Middle frontal gyrus (tissue), 1 donor: ENCODE results near the gene ABCB1.
"Not testable (repeated sequence)": the region's sequence is repeated elsewhere in the genome, so short reads cannot be mapped to it uniquely, and the experiment has no call there.

Experiments used
- DNase-seq: peaks from one replicate; pipeline ENCODE4 v3.0.0-alpha.2; 2015; ENCODE audit warnings: low spot score; ENCODE audit errors: extremely low spot score

The ABCB1 gene

GRCh38 chr7:87473986-87474385, 126.7 kb downstream of the ABCB1 start:
- DNase-seq = no peak

GRCh38 chr7:87473192-87473591, 127.5 kb downstream of the ABCB1 start:
- no peak for DNase-seq

DNA sequence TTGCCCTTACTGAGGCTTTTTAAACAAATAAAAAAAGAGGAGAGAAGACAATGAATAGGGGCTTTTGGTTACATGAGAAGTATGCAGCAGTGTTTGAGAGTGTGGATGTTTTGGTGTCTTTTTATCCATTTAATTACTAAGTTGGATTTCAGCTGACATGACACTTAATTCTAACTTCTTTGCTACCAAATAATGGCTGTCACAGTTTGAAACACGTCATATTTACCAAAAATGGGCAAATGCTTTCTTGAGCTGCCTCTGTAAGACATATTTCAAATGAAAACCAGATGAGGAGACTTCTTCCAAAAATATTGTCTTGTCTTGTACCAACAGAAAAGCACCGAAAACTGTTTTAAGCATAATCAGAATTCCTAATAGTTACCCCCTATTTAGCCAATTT, 129.2 kb downstream of the ABCB1 start:
- DNase-seq = no peak

DNA sequence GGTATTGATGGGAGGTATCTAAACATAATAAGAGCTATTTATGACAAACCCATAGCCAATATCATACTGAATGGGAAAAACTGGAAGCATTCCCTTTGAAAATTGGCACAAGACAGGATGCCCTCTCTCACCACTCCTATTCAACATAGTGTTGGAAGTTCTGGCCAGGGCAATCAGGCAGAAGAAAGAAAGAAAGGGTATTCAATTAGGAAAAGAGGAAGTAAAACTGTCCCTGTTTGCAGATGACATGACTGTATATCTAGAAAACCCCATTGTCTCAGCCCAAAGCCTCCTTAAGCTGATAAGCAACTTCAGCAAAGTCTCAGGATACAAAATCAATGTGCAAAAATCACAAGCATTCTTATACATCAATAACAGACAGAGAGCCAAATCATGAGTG, 131.5 kb downstream of the ABCB1 start:
- not testable (repeated sequence) for DNase-seq

DNA sequence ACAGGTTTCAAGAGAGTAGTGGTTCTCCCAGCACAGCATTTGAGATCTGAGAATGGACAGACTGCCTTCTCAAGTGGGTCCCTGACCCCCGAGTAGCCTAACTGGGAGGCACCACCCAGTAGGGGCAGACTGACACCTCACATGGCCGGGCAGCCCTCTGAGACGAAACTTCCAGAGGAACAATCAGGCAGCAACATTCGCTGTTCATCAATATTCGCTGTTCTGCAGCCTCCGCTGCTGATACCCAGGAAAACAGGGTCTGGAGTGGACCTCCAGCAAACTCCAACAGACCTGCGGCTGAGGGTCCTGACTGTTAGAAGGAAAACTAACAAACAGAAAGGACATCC, 135.2 kb downstream of the ABCB1 start:
- DNase-seq = not testable (repeated sequence)

GRCh38 chr7:87464830-87465533, 135.7 kb downstream of the ABCB1 start:
- not testable (repeated sequence) for DNase-seq

DNA sequence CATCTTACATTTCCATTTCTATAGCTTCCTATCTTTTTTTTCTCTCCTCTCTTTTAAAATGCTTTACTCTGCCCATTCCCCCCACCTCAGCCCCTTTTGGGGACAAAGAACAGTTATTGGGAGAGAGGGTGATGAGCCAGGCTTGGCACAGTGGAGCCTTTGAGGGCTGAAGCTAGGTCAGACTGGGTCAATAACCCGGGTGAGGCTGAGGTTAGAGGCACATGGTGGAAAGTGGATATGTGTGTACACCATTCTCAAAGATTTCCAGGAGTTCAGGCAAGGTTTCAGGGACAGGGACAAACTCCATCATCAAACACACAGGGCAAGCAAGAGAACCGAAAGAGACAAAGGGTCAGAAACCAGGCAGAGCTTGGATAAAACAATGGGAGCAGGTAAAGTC, 136.7 kb downstream of the ABCB1 start:
- no peak for DNase-seq

DNA sequence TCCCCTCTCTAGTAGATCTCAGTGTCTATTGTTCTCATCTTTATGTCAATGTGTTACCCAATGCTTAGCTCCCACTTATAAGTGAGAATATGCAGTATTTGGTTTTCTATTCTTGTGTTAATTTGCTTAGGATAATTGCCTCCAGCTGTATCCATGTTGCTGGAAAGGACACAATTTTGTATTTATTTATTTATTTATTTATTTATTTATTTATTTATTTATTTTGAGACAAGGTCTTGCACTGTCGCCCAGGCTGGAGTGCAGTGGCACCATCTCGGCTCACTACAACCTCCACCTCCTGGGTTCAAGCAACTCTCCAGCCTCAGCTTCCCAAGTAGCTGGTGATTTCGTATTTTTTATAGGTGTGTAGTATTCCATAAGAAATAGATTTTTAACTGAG, 140.2 kb downstream of the ABCB1 start:
- not testable (repeated sequence) for DNase-seq

DNA sequence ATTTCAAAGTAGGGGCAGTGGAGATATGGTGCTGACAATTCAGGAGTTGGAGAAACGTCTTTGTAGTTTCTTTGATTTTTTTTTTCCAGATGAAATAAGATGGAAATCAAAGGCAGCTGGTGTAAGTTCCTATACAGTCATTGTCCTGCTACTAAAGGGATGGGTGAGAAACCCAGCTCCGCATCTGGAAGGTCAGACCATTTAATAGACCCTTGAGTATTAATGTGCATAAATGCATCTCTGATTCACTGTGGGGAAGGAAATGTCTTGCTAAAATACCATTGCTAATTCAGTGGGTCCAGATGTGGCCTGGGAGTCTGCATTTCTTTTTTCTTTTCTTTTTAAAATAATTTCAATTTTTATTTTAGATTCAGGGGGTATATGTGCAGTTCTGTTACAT, 140.7 kb downstream of the ABCB1 start:
- no peak for DNase-seq

DNA sequence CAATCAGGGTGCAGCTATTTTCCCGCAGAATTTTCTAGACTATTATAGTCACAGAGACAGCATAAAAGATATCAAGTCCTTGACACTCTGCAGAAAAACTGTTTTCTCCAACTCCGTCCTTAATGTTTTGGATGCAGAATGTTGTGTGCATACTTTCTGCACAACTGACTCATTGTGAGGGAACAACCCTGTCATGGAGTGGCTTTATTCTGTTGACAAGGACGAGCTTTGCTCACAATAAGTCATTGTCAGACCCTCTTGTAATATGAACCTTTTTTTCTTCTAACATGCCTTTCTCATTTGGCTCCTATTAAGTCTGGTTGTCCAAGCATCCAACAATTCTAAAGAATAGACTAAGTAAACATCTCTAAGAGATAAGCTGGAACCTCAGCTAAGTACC, 142.5 kb downstream of the ABCB1 start:
- no peak for DNase-seq

GRCh38 chr7:87456247-87456646, 144.4 kb downstream of the ABCB1 start:
- DNase-seq = no peak
